Activated CD4-positive, alpha-beta T cell treated with anti-CD3 and anti-CD28 coated beads, Interleukin-2, amount 10 ng/mL, durations not matched to agents 7 days and 5 days (primary cell): ENCODE results near the gene CAMKMT. TPM values are rescaled to one million over a fixed set of nuclear protein-coding genes. Genes with fewer than 3 reads are reported as not detected.

Experiments
- CTCF ChIA-PET: fragments of 350-600 bp; sonication (Branson Sonifier 250); formaldehyde crosslinking; loops from one replicate; lab custom pipeline; 2021; ENCODE audit warnings: antibody characterized with exemption; lab: Charles Lee
- POLR2A ChIA-PET: fragments of 350-600 bp; sonication (Branson Sonifier 250); formaldehyde crosslinking; loops from one replicate; lab custom pipeline; 2021; ENCODE audit warnings: antibody characterized with exemption; lab: Charles Lee
- DNase-seq: peaks from one replicate; pipeline ENCODE4 v3.0.0-alpha.2; 2020
- H3K27ac Mint-ChIP-seq: one replicate; pipeline ENCODE4 v1.8.0; 2021; ENCODE audit warnings: mild to moderate bottlenecking, moderate library complexity, mixed read lengths
- H3K27me3 Mint-ChIP-seq: one replicate; pipeline ENCODE4 v1.8.0; 2021; ENCODE audit warnings: mixed read lengths
- H3K36me3 Mint-ChIP-seq: one replicate; pipeline ENCODE4 v1.8.0; 2021; ENCODE audit warnings: low read depth, mixed read lengths
- H3K4me1 Mint-ChIP-seq: one replicate; pipeline ENCODE4 v1.8.0; 2021; ENCODE audit warnings: mixed read lengths
- H3K4me3 Mint-ChIP-seq: one replicate; pipeline ENCODE4 v1.8.0; 2021; ENCODE audit warnings: mild to moderate bottlenecking, moderate library complexity, mixed read lengths
- H3K9me3 Mint-ChIP-seq: one replicate; pipeline ENCODE4 v1.8.0; 2021; ENCODE audit warnings: mixed read lengths
- total RNA-seq, 2 experiments: library from RNA; stranded (reverse); gene quantifications; one replicate each; pipeline ENCODE4 v1.2.3, GENCODE V29; 2021

Gene CAMKMT
- total RNA-seq, 2 experiments from 2014 or later = 12.1 to 13.7 TPM

DNA sequence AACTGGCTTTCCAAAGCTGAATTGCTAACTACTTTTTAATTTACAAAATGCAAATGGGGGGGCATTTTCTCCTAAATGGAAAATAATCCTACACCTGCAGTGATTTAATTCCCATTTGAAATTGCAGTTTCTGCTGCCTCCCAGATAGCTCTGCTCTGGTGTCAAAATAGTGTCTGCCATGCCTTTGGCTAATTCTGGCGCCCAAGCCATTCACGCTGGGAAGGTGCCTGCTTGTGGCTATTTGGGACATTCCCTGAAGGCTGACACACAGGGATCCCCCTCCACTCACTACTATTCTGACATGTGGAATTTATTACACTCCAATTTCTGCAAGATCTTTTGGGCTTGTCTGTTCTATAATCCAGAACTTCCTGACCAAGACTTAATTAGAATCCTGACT lies 451.4 kb downstream of the CAMKMT start:
- Mint-ChIP-seq H3K4me1 (no peaks in the 10 kb centered on the region), H3K9me3 (no peaks in the 10 kb centered on the region), H3K36me3 (no peaks in the 10 kb centered on the region), H3K4me3 (no peak overlapping the region), H3K27me3 (peaks cover 28% of the 10 kb centered on the region), H3K27ac (no peak overlapping the region)
- ChIA-PET POLR2A (no interaction called here), CTCF (no interaction called here)
- no peak for DNase-seq

DNA sequence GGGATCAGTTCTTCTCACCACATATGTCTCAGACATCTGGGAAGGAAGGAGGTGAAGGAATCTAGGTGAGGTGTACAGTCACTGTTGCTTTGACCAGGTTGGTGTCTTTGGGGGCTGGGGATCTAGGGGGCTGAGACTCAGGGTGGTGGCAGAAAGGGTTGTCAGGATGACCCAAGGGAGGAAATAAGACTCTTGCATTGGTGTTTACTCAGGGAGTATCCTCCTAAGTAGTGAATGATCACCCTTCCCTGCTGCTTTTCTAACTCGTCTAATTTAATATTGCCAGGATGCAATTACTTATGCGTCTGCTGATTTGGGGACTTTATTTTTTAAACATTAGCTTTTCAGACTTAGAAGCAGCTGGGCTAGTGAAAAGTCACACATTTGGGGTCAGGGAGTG lies 451.9 kb downstream of the CAMKMT start:
- Mint-ChIP-seq H3K27ac (no peak overlapping the region), H3K9me3 (no peaks in the 10 kb centered on the region), H3K36me3 (no peaks in the 10 kb centered on the region), H3K4me1 (no peaks in the 10 kb centered on the region), H3K4me3 (no peak overlapping the region), H3K27me3 (peaks cover 25% of the 10 kb centered on the region)
- ChIA-PET CTCF (no interaction called here), POLR2A (no interaction called here)
- no peak for DNase-seq

DNA sequence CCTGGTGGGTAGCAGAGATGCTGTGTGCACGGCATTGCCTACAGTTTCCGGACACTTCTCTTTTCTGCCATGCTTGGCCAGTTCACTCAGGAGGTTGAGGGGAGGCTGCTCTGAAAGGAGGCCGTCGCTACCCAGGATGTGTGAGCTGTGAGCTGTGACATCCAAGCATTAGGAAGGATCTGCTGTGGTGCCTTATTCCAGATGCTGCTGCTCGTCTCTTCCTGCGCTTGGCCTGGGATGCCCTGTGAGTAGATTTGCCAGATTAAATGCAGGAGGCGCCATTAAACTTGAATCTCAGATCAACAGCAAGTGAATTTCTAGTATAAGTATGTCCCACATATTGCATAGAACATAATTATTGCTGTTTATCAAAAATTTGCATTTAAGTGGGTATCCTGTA lies 455.5 kb downstream of the CAMKMT start:
- Mint-ChIP-seq H3K27me3 (peaks cover 8% of the 10 kb centered on the region), H3K27ac (no peak overlapping the region), H3K4me1 (no peaks in the 10 kb centered on the region), H3K36me3 (no peaks in the 10 kb centered on the region), H3K4me3 (no peak overlapping the region), H3K9me3 (no peaks in the 10 kb centered on the region)
- DNase-seq = no peak
- ChIA-PET CTCF (no interaction called here), POLR2A (no interaction called here)

- POLR2A ChIA-PET = no interaction called here
- CTCF ChIA-PET = no interaction called here
- no peaks in the 10 kb centered on the region for H3K36me3 Mint-ChIP-seq
- no peak for DNase-seq
- H3K9me3 Mint-ChIP-seq = no peaks in the 10 kb centered on the region
- no peak overlapping the region for H3K4me3 Mint-ChIP-seq
- H3K27ac Mint-ChIP-seq = no peak overlapping the region
- H3K4me1 Mint-ChIP-seq = no peaks in the 10 kb centered on the region
- H3K27me3 Mint-ChIP-seq = peaks cover 5% of the 10 kb centered on the region
Observed at GRCh38 chr2:44817673-44818335, 456.1 kb downstream of the CAMKMT start.

GRCh38 chr2:44819061-44819460 lies 457.3 kb downstream of the CAMKMT start:
- H3K27me3 Mint-ChIP-seq = peaks cover 5% of the 10 kb centered on the region
- DNase-seq = no peak
- ChIA-PET POLR2A (no interaction called here), CTCF (interaction anchor here (1.1 kb wide), 1 partner anchor 17 kb away, joined by 3 read pairs; no protein-coding TSS in a partner anchor)
- H3K4me3 Mint-ChIP-seq = no peak overlapping the region
- no peak overlapping the region for H3K27ac Mint-ChIP-seq
- no peaks in the 10 kb centered on the region for H3K9me3 Mint-ChIP-seq
- no peaks in the 10 kb centered on the region for H3K4me1 Mint-ChIP-seq
- no peaks in the 10 kb centered on the region for H3K36me3 Mint-ChIP-seq

DNA sequence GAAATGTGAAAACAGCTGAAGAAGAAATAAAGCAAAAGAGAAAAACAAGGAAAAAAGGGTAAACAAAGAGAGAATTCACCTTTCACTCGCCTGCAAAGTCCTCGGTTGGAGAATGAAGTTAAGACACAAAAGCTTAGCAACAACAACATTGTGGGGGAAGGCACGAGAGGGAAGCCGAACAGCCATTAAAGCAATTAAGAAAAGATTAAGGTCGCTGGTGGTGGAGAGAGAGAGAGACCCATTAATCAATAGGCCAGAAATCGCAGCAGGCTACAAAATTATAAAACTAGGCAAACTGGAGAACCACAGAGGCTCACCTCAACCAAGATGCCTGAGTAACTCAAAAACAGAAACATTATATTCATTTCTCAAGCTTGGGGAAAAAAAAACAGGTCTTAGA lies 459.8 kb downstream of the CAMKMT start:
- Mint-ChIP-seq H3K9me3 (no peaks in the 10 kb centered on the region), H3K27me3 (peaks cover 3% of the 10 kb centered on the region), H3K4me1 (no peaks in the 10 kb centered on the region), H3K27ac (no peak overlapping the region), H3K4me3 (no peak overlapping the region), H3K36me3 (no peaks in the 10 kb centered on the region)
- POLR2A ChIA-PET = no interaction called here
- DNase-seq = no peak
- CTCF ChIA-PET = interaction anchor here (0.6 kb wide), 1 partner anchor 24 kb away, joined by 3 read pairs; no protein-coding TSS in a partner anchor

- DNase-seq = no peak
- Mint-ChIP-seq H3K4me3 (no peak overlapping the region), H3K27ac (no peak overlapping the region), H3K9me3 (no peaks in the 10 kb centered on the region), H3K27me3 (peaks cover 3% of the 10 kb centered on the region), H3K36me3 (no peaks in the 10 kb centered on the region), H3K4me1 (no peaks in the 10 kb centered on the region)
- ChIA-PET POLR2A (no interaction called here), CTCF (interaction anchor here (0.6 kb wide), 1 partner anchor 24 kb away, joined by 3 read pairs; no protein-coding TSS in a partner anchor)
Observed at GRCh38 chr2:44822174-44822573, 460.4 kb downstream of the CAMKMT start.

Other genes with a start within 250 kb of the CAMKMT start
- gene PPM1B, start 193.1 kb upstream of the CAMKMT start, total RNA-seq = 10 to 100 TPM; 52.7 to 54.2 TPM
- gene SLC3A1, start 86.5 kb upstream of the CAMKMT start, total RNA-seq = under 1 TPM in 1 of 2 experiments, not detected in 1; 0.22 TPM
- 10 to 100 TPM; 21.3 to 23.7 TPM for gene PREPL, start 453 bp upstream of the CAMKMT start, total RNA-seq